GM18951 (cell line): ENCODE measurements around the gene RUVBL2.

Experiments
- POLR2A ChIP-seq: IDR thresholded peaks from 4 replicates; pipeline ENCODE4 v1.6.1; 2011; ENCODE audit warnings: mild to moderate bottlenecking; ENCODE audit not compliant: insufficient read length, insufficient read depth; ENCODE audit errors: extremely low read depth
- in situ Hi-C: fragments of 300-500 bp; cut with MboI; formaldehyde crosslinking; loops from one replicate; pipeline ENCODE4 v1.12.0; 2022; ENCODE audit warnings: low sequenced_read_pairs, mixed read lengths, inconsistent platforms; ENCODE audit not compliant: unreplicated experiment

The RUVBL2 gene

DNA sequence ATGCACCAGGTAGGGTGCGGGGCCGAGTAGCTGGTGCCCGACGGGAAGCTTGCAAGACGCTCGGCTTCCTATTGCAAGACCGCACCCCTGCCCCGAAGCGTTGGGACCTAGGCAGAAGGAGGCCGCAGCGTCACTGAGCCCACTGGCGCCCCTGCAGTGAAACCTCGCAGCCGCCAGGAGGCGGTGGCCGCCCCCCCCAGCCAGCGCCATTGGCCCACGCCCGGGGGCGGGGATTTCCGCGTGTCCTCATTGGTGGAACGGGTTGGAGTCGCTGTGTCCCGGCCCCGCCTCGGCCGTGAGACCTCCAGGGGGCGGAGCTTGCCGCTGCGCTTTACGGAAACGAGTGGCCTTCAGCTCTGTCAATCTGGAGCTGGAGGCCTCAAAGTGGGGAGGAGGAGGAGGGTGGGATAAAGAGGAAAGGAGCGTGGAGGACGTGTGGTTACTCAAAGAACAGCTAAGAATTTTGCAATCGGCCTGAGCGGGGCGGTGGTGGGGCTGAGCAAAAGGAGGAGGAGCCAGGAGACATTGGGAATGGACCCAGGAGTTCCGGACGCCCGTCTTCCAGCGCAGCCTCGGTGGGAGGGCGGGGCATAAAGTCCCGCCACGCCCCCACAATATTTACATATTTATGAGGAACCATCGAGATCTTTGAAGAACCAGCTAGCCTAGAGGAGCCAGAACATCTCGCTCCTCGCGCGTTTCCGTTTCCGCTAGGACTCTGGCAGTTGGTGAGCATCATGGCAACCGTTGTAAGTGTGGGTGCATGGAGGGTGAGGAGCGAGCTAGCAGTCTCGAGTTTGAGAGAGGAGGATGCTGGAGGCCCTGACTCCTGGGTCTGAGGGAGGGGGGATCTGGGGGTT is at the start of gene RUVBL2, which contains the start of gene GYS1:
TSS of gene RUVBL2 (plus strand) at position 713 of the 860 bp plus-strand sequence. CDS start at position 738, 25 bp downstream.
TSS of gene GYS1 (minus strand) at position 135 of the 860 bp plus-strand sequence. CDS start 197 bp downstream, outside the sequence.
- peak; percentile 83 for TF ChIP-seq POLR2A
- in situ Hi-C loops, result no loop called here

GRCh38 chr19:48945415-48945814 is 48.3 kb upstream of the RUVBL2 start:
- TF ChIP-seq POLR2A, result no peak
- in situ Hi-C loops, result no loop called here

GRCh38 chr19:48945817-48946216 is 47.9 kb upstream of the RUVBL2 start:
- in situ Hi-C loops, result no loop called here
- no peak for TF ChIP-seq POLR2A

DNA sequence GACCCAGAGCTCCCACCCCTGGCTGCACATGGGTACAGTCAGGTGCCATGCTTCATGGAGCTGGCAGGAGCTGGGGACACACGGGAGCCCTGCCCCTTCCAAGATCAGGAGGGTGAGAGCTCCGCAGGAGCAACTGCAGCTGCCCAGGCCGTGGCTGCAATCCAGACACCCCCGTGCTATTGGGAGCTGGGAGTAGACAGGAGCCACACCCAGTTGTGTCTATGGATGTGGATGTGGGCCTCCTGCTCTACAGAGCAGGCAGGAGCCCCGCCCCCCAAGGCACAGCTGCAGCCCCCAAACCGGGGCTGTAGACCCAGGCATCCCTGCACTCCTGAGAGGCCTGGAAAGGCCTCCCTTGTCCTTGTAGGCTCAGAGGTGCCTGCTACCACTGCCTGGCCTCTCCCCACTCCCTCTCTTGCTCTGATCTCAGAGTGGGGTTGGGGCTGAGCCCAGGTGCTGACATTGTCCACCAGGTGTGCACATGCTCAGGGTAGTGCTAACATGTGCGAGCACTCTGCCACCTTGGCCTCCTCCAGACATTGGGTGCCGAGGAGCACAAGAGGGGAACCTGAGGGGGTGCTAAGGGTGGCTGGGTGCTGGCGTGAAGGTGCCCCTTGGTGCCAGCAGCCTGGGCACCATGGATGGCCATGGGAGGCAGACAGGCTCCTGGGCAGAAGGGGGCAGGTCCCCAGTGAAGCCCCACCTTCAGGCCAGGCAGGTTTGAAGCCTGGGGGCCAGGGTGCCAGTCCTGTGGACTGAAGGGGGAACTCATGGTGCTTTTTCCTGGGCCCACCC is 47.0 kb upstream of the RUVBL2 start:
- in situ Hi-C loops, result no loop called here
- no peak for TF ChIP-seq POLR2A

- no peak for TF ChIP-seq POLR2A
- in situ Hi-C loops, result no loop called here
Measured at GRCh38 chr19:48947258-48947542, 46.5 kb upstream of the RUVBL2 start.

GRCh38 chr19:48950159-48950558 is 43.5 kb upstream of the RUVBL2 start:
- in situ Hi-C loops, result no loop called here
- no peak for TF ChIP-seq POLR2A

- no peak for TF ChIP-seq POLR2A
- in situ Hi-C loops, result no loop called here
Measured at GRCh38 chr19:48950830-48951519, 42.7 kb upstream of the RUVBL2 start.

DNA sequence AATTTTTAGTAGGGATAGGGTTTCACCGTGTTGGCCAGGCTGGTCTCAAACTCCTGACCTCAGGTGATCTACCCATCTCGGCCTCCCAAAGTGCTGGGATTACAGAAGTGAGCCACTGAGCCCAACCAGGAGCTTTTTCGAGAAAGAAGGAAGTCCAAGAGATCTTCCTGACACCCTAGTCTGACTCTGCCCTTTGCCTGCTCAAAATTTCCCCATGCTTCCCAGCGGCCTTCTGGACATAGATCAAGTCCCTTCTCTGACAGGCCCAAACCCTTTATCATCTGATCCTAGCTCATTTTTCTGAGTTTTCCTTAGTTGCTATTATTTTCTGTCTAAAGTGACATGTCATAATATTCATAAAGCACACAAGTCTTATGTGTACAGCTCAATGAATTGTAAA is 40.5 kb upstream of the RUVBL2 start:
- TF ChIP-seq POLR2A, result no peak
- in situ Hi-C loops, result no loop called here

GRCh38 chr19:48953990-48954594 is 39.6 kb upstream of the RUVBL2 start:
- in situ Hi-C loops, result no loop called here

DNA sequence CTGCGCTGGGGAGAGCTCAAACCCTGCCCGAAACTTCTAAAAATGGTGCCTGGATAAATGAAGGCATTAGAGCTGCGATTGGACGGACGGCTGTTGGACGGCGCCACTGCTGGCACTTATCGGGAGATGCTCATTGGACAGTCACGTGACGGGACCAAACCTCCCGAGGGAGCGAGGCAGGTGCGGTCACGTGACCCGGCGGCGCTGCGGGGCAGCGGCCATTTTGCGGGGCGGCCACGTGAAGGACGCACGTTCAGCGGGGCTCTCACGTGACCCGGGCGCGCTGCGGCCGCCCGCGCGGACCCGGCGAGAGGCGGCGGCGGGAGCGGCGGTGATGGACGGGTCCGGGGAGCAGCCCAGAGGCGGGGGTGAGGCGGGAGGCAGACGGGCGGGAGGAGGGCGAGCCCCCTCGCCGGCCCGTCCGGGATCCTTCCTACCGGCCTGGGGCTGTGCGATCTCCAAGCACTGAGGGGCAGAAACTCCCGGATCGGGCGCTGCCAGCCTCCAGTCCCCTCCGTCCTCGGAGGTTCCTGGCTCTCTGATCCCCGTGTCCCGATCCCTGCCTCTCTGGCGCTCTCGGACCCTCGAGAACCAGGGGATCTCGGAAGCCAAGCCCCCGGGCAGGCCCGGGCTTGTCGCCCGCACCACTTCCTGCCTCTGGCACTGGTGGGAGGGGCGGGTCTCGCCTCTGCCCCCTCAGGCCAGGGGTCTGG is 38.9 kb upstream of the RUVBL2 start, which contains the start of gene BAX:
TSS of gene BAX (plus strand) at position 281 of the 713 bp plus-strand sequence. CDS start at position 335, 54 bp downstream.
- peak; percentile 92 for TF ChIP-seq POLR2A
- in situ Hi-C loops, result no loop called here

More at GRCh38 chr19:48953990-48954594, 39.6 kb upstream of the RUVBL2 start:
- no peak for TF ChIP-seq POLR2A

GRCh38 chr19:48955308-48955958 is 38.3 kb upstream of the RUVBL2 start:
- in situ Hi-C loops, result no loop called here

GRCh38 chr19:48958006-48958405 is 35.7 kb upstream of the RUVBL2 start:
- peak; percentile 20 for TF ChIP-seq POLR2A
- in situ Hi-C loops, result no loop called here

More at GRCh38 chr19:48955308-48955958, 38.3 kb upstream of the RUVBL2 start:
- TF ChIP-seq POLR2A, result no peak
